SK-N-SH treated with all-trans-retinoic acid at 6 μM for 48 hours (cell line): Measurements from ENCODE around the gene ZDHHC19.

ENCODE experiments used
- BACH2 ChIP-seq: fragments of 250-450 bp; sonication (Bioruptor Pico); IDR thresholded peaks from 2 replicates; pipeline ENCODE4 v1.9.0; 2021; ENCODE audit warnings: mild to moderate bottlenecking, borderline replicate concordance
- CREB5 ChIP-seq: fragments of 250-450 bp; sonication (Bioruptor Pico); IDR thresholded peaks from 2 replicates; pipeline ENCODE4 v1.5.1; 2020; ENCODE audit warnings: low read depth, mild to moderate bottlenecking, moderate library complexity
- CSDC2 ChIP-seq: fragments of 250-450 bp; sonication (Bioruptor Pico); IDR thresholded peaks from 2 replicates; pipeline ENCODE4 v1.5.0; 2020; ENCODE audit warnings: mild to moderate bottlenecking, moderate library complexity
- OSR1 ChIP-seq: fragments of 250-450 bp; sonication (Bioruptor Pico); IDR thresholded peaks from 2 replicates; pipeline ENCODE4 v1.8.0; 2022; ENCODE audit warnings: moderate library complexity, mild to moderate bottlenecking, inconsistent platforms
- PATZ1 ChIP-seq: fragments of 250-450 bp; sonication (Bioruptor Pico); IDR thresholded peaks from 2 replicates; pipeline ENCODE4 v1.8.0; 2020; ENCODE audit warnings: mild to moderate bottlenecking, moderate library complexity, borderline replicate concordance
- RARB ChIP-seq: fragments of 250-450 bp; sonication (Bioruptor Pico); IDR thresholded peaks from 2 replicates; pipeline ENCODE4 v1.8.0; 2021; ENCODE audit warnings: mild to moderate bottlenecking, moderate library complexity
- ZFP3 ChIP-seq: fragments of 250-450 bp; sonication (Bioruptor Pico); IDR thresholded peaks from 2 replicates; pipeline ENCODE4 v1.5.0; 2020; ENCODE audit warnings: mild to moderate bottlenecking, moderate library complexity
- ZFP30 ChIP-seq: fragments of 450-650 bp; formaldehyde crosslinking; IDR thresholded peaks from 2 replicates; pipeline ENCODE4 v1.5.0; 2022; ENCODE audit warnings: mild to moderate bottlenecking, moderate library complexity
- ZNF565 ChIP-seq: fragments of 450-650 bp; formaldehyde crosslinking; conservative IDR thresholded peaks from 2 replicates; pipeline ENCODE4 v1.5.0; 2020; ENCODE audit warnings: low read depth, mild to moderate bottlenecking, moderate library complexity
- ZNF70 ChIP-seq: fragments of 450-650 bp; formaldehyde crosslinking; IDR thresholded peaks from 2 replicates; pipeline ENCODE4 v1.5.0; 2020; ENCODE audit warnings: mild to moderate bottlenecking, moderate library complexity
- ZNF8 ChIP-seq: fragments of 450-650 bp; formaldehyde crosslinking; IDR thresholded peaks from 2 replicates; pipeline ENCODE4 v1.5.0; 2020; ENCODE audit warnings: mild to moderate bottlenecking, moderate library complexity

GRCh38 chr3:196177967-196178366 is 33.2 kb downstream of the ZDHHC19 start:
- TF ChIP-seq PATZ1 (CRISPR knock-in tag) = no peak
- TF ChIP-seq BACH2 (CRISPR knock-in tag) = no peak
- no peak for TF ChIP-seq OSR1
- TF ChIP-seq RARB (CRISPR knock-in tag) = no peak
- TF ChIP-seq CSDC2 (CRISPR knock-in tag) = no peak
- TF ChIP-seq ZFP30 (CRISPR knock-in tag) = no peak
- TF ChIP-seq ZNF8 (CRISPR knock-in tag) = no peak
- no peak for TF ChIP-seq ZFP3
- no peak for TF ChIP-seq ZNF70 (CRISPR knock-in tag)
- no peak for TF ChIP-seq CREB5 (CRISPR knock-in tag)
- TF ChIP-seq ZNF565 (CRISPR knock-in tag) = no peak
